ENCODE measurements around the gene CCL20. TPM values are rescaled to one million over a fixed set of nuclear protein-coding genes. Genes with fewer than 3 reads are reported as not detected.

The CCL20 gene
- total and polyA plus RNA-seq, 7 donors: 6.4 to 255 (median 15.6) TPM; not detected in 2

DNA sequence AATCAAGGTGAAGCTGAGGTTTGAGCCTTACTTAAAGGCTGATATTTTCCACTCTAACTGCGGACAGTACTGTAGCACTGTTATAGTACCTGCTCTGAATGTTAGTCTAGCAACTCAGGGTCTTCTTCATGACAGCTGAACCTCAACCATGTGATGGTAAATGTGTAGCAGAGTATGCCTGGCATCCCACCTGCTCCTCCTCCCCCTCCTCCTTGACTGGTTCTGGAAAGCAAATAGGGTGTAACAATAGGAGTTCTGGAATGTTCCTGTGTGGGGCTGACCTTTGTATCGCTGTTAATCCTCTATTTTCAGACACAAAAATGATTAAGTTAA, 447 bp upstream of the CCL20 start:
- no peak overlapping the region for H3K4me3 ChIP-seq
- 53 to 80% methylated on average over 2 of the region's 2 CpGs for WGBS, 2 donors
- no peak for TF ChIP-seq EP300 (IDR thresholded peaks at IDR 0.05)
- TF ChIP-seq, protein P1, sequence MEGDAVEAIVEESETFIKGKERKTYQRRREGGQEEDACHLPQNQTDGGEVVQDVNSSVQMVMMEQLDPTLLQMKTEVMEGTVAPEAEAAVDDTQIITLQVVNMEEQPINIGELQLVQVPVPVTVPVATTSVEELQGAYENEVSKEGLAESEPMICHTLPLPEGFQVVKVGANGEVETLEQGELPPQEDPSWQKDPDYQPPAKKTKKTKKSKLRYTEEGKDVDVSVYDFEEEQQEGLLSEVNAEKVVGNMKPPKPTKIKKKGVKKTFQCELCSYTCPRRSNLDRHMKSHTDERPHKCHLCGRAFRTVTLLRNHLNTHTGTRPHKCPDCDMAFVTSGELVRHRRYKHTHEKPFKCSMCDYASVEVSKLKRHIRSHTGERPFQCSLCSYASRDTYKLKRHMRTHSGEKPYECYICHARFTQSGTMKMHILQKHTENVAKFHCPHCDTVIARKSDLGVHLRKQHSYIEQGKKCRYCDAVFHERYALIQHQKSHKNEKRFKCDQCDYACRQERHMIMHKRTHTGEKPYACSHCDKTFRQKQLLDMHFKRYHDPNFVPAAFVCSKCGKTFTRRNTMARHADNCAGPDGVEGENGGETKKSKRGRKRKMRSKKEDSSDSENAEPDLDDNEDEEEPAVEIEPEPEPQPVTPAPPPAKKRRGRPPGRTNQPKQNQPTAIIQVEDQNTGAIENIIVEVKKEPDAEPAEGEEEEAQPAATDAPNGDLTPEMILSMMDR (IDR thresholded peaks at IDR 0.05): no peak
- no peak for TF ChIP-seq POLR2AphosphoS5 (IDR thresholded peaks at IDR 0.05)
- no peak for TF ChIP-seq POLR2A (IDR thresholded peaks at IDR 0.05)
- H3K27me3 ChIP-seq: no peaks in the 10 kb centered on the region
- H3K9me3 ChIP-seq: no peaks in the 10 kb centered on the region
- intact Hi-C loops (cut with DNase I): no loop called here
- peaks cover 0 to 8% (median 5%) of the 10 kb centered on the region in 4 donors for H3K4me1 ChIP-seq
- H3K27ac ChIP-seq: no peak overlapping the region
- no peak for DNase-seq
- no peaks in the 10 kb centered on the region for H3K36me3 ChIP-seq

DNA sequence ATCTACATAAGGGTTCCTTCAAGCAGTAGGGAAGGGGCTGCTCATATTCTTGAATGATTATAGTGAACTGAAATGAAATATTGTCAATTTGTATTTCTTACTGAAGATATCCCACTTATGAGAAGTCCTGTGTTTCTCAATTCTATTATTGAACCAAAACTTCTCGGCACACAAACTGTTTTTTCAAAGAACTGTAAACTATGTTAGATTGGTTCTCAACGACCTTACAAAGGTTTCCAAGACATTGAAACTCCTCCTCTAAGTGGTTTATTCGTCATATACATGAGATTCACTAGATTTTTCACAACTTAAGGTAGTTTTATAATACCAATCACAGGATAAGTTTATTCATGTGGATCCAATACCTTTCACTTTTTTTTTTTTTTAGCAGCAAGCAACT, 1.4 kb downstream of the CCL20 start:
- intact Hi-C loops (cut with DNase I): no loop called here
- H3K9me3 ChIP-seq: no peaks in the 10 kb centered on the region
- no peak overlapping the region for H3K4me3 ChIP-seq
- no peak overlapping the region for H3K27ac ChIP-seq
- no peak for TF ChIP-seq POLR2AphosphoS5 (IDR thresholded peaks at IDR 0.05)
- TF ChIP-seq POLR2A (IDR thresholded peaks at IDR 0.05): no peak
- TF ChIP-seq, protein P1 (IDR thresholded peaks at IDR 0.05): no peak
- TF ChIP-seq EP300 (IDR thresholded peaks at IDR 0.05): no peak
- no peaks in the 10 kb centered on the region for H3K27me3 ChIP-seq
- peaks cover 0 to 10% (median 8%) of the 10 kb centered on the region in 4 donors for H3K4me1 ChIP-seq
- DNase-seq: no peak
- WGBS, 2 donors: 66 to 68% methylated on average over 3 of the region's 3 CpGs
- H3K36me3 ChIP-seq: no peaks in the 10 kb centered on the region

DNA sequence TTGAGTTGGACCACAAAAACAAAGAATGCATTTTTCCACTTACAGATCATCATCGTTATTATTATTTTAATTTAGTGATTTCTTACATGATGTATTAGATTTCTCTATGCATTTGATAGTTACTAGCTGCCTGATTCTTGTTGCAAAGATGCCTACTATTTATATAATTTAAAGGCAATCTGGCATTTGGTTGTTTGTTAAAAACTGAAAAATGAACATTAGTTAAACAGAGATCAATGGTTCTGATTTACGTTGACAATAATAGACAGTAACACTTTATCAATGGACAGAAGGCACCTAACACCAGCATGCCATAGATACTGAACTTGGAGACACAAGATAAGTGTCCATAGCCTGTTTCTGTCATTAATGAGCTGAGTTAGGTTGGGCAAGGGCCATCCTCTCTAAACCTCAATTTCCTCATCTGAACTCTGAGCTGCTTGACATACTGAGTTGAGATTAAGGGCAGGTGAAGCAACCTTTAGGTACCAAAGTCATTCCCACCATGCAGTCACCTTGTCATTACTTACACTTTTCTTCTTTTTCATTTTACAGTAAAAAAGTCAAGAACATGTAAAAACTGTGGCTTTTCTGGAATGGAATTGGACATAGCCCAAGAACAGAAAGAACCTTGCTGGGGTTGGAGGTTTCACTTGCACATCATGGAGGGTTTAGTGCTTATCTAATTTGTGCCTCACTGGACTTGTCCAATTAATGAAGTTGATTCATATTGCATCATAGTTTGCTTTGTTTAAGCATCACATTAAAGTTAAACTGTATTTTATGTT, 3.1 kb downstream of the CCL20 start:
- Histone ChIP-seq H3K27ac (no peak overlapping the region), H3K36me3 (no peaks in the 10 kb centered on the region), H3K9me3 (no peaks in the 10 kb centered on the region), H3K27me3 (no peaks in the 10 kb centered on the region), H3K4me1 (peaks cover 0 to 10% (median 8%) of the 10 kb centered on the region in 4 donors), H3K4me3 (no peak overlapping the region)
- DNase-seq: no peak
- 70 to 96% methylated on average over 2 of the region's 2 CpGs for WGBS, 2 donors
- no peak for TF ChIP-seq POLR2A (IDR thresholded peaks at IDR 0.05)
- TF ChIP-seq EP300 (IDR thresholded peaks at IDR 0.05): no peak
- TF ChIP-seq, protein P1 (IDR thresholded peaks at IDR 0.05): no peak
- no peak for TF ChIP-seq POLR2AphosphoS5 (IDR thresholded peaks at IDR 0.05)
- intact Hi-C loops (cut with DNase I): no loop called here

DNA sequence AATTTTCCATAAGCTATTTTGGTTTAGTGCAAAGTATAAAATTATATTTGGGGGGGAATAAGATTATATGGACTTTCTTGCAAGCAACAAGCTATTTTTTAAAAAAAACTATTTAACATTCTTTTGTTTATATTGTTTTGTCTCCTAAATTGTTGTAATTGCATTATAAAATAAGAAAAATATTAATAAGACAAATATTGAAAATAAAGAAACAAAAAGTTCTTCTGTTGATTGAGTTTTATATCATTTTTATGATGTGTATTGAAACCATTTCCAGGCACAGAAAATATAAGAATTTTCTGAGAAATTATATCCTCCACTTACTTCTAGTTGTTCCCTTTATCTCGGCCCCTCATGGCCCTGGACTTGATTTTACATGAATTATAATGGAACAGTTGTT, 3.7 kb downstream of the CCL20 start:
- peak overlapping the region in 1 of 4 donors; percentile 65 for H3K27ac ChIP-seq
- no peak overlapping the region for H3K4me3 ChIP-seq
- H3K4me1 ChIP-seq: peaks cover 0 to 10% (median 8%) of the 10 kb centered on the region in 4 donors
- 76 to 90% methylated on average over 1 of the region's 1 CpG for WGBS, 2 donors
- no peaks in the 10 kb centered on the region for H3K9me3 ChIP-seq
- intact Hi-C loops (cut with DNase I): no loop called here
- no peak for TF ChIP-seq EP300 (IDR thresholded peaks at IDR 0.05)
- no peak for TF ChIP-seq POLR2AphosphoS5 (IDR thresholded peaks at IDR 0.05)
- no peak for TF ChIP-seq POLR2A (IDR thresholded peaks at IDR 0.05)
- TF ChIP-seq, protein P1 (IDR thresholded peaks at IDR 0.05): no peak
- no peaks in the 10 kb centered on the region for H3K36me3 ChIP-seq
- H3K27me3 ChIP-seq: no peaks in the 10 kb centered on the region
- DNase-seq: no peak
